ENCODE results near the gene CDK14. TPM values are rescaled to one million over a fixed set of nuclear protein-coding genes. Genes with fewer than 3 reads are reported as not detected.

CDK14 gene
- total RNA-seq, 1 experiment from 2014 or later = 57.9 TPM

GRCh38 chr7:91199601-91200000 is 603.5 kb downstream of the CDK14 start:
- peaks cover 12% of the 10 kb centered on the region for H3K9me3 Mint-ChIP-seq
- no peaks in the 10 kb centered on the region; the same call in 1 of the 2 replicates for H3K36me3 Mint-ChIP-seq
- CTCF ChIA-PET = no interaction called here
- POLR2A ChIA-PET = no interaction called here
- ATAC-seq = no peak
- TF ChIP-seq GTF2I (CRISPR knock-in tag; conservative IDR thresholded peaks at IDR 0.05) (no peak), SMAD3 (CRISPR knock-in tag; IDR thresholded peaks at IDR 0.05; ENCODE audit: borderline replicate concordance) (no peak), PRRX2 (CRISPR knock-in tag; IDR thresholded peaks at IDR 0.05) (no peak), USF2 (CRISPR knock-in tag; IDR thresholded peaks at IDR 0.05) (no peak)
- H3K27me3 Mint-ChIP-seq (ENCODE audit: low read depth) = no peaks in the 10 kb centered on the region
- H3K27ac Mint-ChIP-seq = no peak overlapping the region
- H3K4me3 Mint-ChIP-seq = no peak overlapping the region
- H3K4me1 Mint-ChIP-seq = no peaks in the 10 kb centered on the region
- no peak for DNase-seq (ENCODE audit: low spot score)

GRCh38 chr7:91201442-91202113 is 605.5 kb downstream of the CDK14 start:
- ChIA-PET POLR2A (no interaction called here), CTCF (no interaction called here)
- Mint-ChIP-seq H3K4me1 (no peaks in the 10 kb centered on the region), H3K36me3 (no peaks in the 10 kb centered on the region; the same call in 1 of the 2 replicates), H3K4me3 (no peak overlapping the region), H3K9me3 (peaks cover 12% of the 10 kb centered on the region), H3K27me3 (ENCODE audit: low read depth) (no peaks in the 10 kb centered on the region), H3K27ac (no peak overlapping the region)
- TF ChIP-seq KAT7 (CRISPR knock-in tag; IDR thresholded peaks at IDR 0.05; ENCODE audit: borderline replicate concordance) = no peak
- no peak for DNase-seq (ENCODE audit: low spot score)
- no peak for ATAC-seq

- Mint-ChIP-seq H3K36me3 (peaks cover 2% of the 10 kb centered on the region; the same call in 1 of the 2 replicates), H3K4me3 (no peak overlapping the region), H3K4me1 (no peaks in the 10 kb centered on the region), H3K9me3 (peaks cover 12% of the 10 kb centered on the region), H3K27ac (no peak overlapping the region), H3K27me3 (ENCODE audit: low read depth) (no peaks in the 10 kb centered on the region)
- CTCF ChIA-PET = no interaction called here
- ATAC-seq = no peak
- DNase-seq (ENCODE audit: low spot score) = no peak
- POLR2A ChIA-PET = no interaction called here
- TF ChIP-seq GRHL2 (CRISPR knock-in tag; IDR thresholded peaks at IDR 0.05; ENCODE audit: insufficient replicate concordance, severe bottlenecking) = no peak
- no peak for TF ChIP-seq CREB1 (CRISPR knock-in tag; IDR thresholded peaks at IDR 0.05)
- TF ChIP-seq ATF6 (CRISPR knock-in tag; IDR thresholded peaks at IDR 0.05) = no peak
- TF ChIP-seq CDX4 (CRISPR knock-in tag; IDR thresholded peaks at IDR 0.05; ENCODE audit: borderline replicate concordance) = no peak
- TF ChIP-seq ZNF671 (CRISPR knock-in tag; IDR thresholded peaks at IDR 0.05) = no peak
- TF ChIP-seq E2F5 (CRISPR knock-in tag; IDR thresholded peaks at IDR 0.05) = no peak
- TF ChIP-seq EMX1 (CRISPR knock-in tag; IDR thresholded peaks at IDR 0.05) = no peak
- no peak for TF ChIP-seq FOXK1 (CRISPR knock-in tag; IDR thresholded peaks at IDR 0.05)
- no peak for TF ChIP-seq NFYB (CRISPR knock-in tag; conservative IDR thresholded peaks at IDR 0.05; ENCODE audit: low read depth)
- no peak for TF ChIP-seq ZMAT4 (CRISPR knock-in tag; IDR thresholded peaks at IDR 0.05)
- TF ChIP-seq TEAD1 (CRISPR knock-in tag; IDR thresholded peaks at IDR 0.05) = no peak
- no peak for TF ChIP-seq GABPB1 (CRISPR knock-in tag; IDR thresholded peaks at IDR 0.05)
- TF ChIP-seq ZNF425 (CRISPR knock-in tag; conservative IDR thresholded peaks at IDR 0.05) = no peak
- no peak for TF ChIP-seq ZNF532 (CRISPR knock-in tag; IDR thresholded peaks at IDR 0.05; ENCODE audit: borderline replicate concordance)
Measured at GRCh38 chr7:91206361-91206960, 610.3 kb downstream of the CDK14 start.
